Measurements from ENCODE around the gene PCNX2.

DNA sequence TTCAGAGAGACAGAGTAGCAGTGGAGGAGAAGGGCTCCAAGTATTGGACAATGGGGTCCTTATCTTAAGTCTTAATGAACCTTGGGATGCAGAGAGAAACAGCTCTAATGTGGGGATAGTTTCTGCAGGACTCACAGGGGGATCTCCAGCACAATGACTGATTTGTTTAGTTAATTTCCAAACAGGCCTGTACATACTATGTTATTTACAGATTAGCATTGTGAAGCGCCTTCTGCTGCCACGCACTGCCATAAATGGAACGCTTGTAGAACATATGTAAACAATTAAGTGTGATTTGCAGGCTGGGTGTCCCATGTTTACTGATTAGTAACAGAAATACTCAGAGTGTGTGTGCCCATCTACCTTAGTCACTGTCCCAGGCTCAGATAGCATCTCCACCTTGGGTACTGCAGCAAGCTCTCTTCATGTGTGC lies 289.0 kb downstream of the PCNX2 start:
- TF ChIP-seq EZH2 (IDR thresholded peaks at IDR 0.05; ENCODE audit: insufficient read depth, poor library complexity, severe bottlenecking) (no peak), EZH2phosphoT487 (IDR thresholded peaks at IDR 0.05; ENCODE audit: insufficient read depth, low read depth) (no peak)

Measured in GM23248 (cell line).